ENCODE results near the gene EVX1.

The EVX1 gene

DNA sequence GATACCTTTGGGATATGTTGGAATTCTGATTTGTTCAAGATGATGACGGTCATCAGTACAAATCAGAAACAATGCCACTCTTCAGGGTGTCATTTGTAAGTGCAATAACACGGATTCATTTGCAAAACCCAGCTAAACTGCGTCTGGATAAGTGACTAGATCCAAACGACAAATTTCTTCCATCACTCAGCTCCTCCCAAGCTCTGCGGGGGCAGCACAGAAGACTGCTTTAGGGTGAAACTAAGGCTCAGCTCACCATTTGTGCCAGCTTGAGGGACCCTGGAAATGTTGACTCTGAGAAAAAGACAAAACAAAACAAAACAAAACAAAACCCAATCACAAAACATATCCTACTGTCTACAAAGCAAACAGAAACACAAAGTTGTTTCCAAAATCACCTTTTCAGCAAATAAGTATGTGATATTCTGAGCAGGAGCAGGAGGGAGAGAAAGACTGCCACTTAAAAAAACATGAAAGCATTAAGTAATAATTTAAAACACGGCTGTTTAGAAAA lies 8.0 kb downstream of the EVX1 start:
- FAIRE-seq, result no peak

GRCh38 chr7:27251136-27251651 lies 8.6 kb downstream of the EVX1 start:
- no peak for FAIRE-seq

GRCh38 chr7:27251652-27252590 lies 9.3 kb downstream of the EVX1 start:
- FAIRE-seq, result no peak

- no peak for FAIRE-seq
Observed at GRCh38 chr7:27254625-27255024, 12.0 kb downstream of the EVX1 start.

- FAIRE-seq, result no peak
Observed at GRCh38 chr7:27260211-27260610, 17.6 kb downstream of the EVX1 start.

DNA sequence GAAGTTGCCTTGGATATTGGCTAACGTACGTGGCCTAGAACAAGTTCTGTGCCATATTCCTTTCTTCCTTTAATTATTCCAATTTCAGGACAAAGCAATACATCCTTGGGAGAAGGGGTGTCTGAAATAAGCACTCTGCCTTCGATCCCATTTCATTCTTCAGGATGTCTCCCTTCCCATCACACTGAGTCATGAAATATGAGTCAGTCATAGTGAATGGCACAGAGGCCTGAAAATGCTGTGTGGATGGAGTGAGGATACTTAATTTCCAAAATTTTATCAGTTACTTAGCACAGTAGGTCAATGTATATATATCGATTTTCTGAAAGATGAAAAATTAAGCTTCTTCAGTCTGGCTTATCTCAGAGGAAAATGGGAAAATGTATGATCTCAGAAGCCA lies 19.5 kb downstream of the EVX1 start:
- FAIRE-seq, result no peak

DNA sequence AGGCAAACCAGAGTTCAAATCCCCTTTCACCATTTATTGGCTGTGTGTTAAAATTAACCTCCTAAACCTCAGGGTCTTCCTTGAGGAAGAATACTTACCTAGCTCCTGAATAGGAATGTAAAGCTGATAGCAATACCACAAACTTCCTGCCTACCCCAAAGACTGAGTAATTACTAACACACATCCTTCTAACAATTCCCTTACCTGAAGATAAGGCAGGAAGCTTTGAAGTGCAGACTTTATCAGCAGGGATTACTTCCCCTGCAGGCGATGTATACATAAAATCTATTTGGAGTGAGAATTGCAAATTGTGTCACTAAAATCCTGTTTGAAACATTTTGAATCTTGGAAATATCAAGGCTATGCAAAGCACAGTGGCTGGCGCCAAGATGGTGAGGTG lies 21.2 kb downstream of the EVX1 start:
- FAIRE-seq, result no peak

GRCh38 chr7:27269455-27269854 lies 26.9 kb downstream of the EVX1 start:
- FAIRE-seq, result no peak

DNA sequence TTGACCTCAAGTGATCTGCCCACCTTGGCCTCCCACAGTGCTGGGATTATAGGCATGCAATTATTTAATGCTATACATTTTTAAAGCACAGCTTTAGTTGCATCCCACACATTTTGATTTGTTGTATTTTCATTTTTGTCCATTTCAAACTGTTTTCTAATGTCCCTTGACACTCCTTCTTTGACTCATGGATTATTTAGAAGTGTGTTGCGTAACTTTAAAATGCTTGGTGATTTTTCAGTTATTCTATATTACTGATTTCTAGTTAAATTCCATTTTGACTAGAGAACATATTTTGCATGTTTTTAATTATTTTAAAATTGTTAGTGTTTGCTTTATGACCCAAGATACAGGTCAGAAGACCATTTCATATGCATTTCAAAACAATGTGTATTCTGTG lies 28.8 kb downstream of the EVX1 start:
- FAIRE-seq, result no peak

GRCh38 chr7:27277628-27278027 lies 35.0 kb downstream of the EVX1 start:
- no peak for FAIRE-seq

- no peak for FAIRE-seq
Observed at GRCh38 chr7:27283558-27283957, 41.0 kb downstream of the EVX1 start.

- FAIRE-seq, result no peak
Observed at GRCh38 chr7:27295236-27295635, 52.6 kb downstream of the EVX1 start.

DNA sequence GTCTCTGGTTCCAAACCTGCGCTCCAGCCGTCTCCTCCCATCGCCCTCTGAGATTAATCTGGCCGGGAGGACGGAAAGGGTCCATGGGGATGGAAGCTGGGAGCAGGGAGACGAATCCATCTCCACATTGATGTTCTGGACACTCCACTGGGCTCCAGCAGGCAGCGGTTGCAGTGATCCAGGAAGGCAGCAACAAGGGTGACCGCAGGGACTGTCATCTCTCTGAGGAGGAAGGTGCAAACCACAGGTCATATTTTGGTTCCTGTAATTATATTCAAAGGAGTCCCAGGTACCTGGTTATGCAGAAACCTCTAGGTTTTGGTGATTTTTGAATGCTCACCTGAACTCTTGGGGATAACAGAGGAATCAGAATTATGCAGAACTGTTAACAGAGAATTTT lies 54.8 kb downstream of the EVX1 start:
- FAIRE-seq, result no peak
